HG03060 (cell line): ENCODE measurements around the gene SCP2.

Experiments used
- ATAC-seq: cut with Tn5 transposase; IDR thresholded peaks from one replicate; pipeline ENCODE4 v1.9.1; 2021; ENCODE audit warnings: low read depth, moderate number of reproducible peaks; ENCODE audit not compliant: unreplicated experiment

The SCP2 gene

GRCh38 chr1:53093778-53094532 is 166.9 kb downstream of the SCP2 start:
- no peak for ATAC-seq

- no peak for ATAC-seq
Observed at GRCh38 chr1:53094533-53094919, 167.4 kb downstream of the SCP2 start.
